Naive thymus-derived CD4-positive, alpha-beta T cell (primary cell): ENCODE results near the gene IL1RAPL2. TPM values are rescaled to one million over a fixed set of nuclear protein-coding genes. Genes with fewer than 3 reads are reported as not detected.

ENCODE experiments used
- ATAC-seq: fragments of 150-1000 bp; cut with Tn5 transposase; 2 replicates; pipeline ENCODE4 v1.10.0; 2021; ENCODE audit warnings: mild to moderate bottlenecking, moderate library complexity
- CTCF ChIA-PET: fragments of 350-600 bp; sonication (Branson Sonifier 250); formaldehyde crosslinking; loops from one replicate; lab custom pipeline; 2021; ENCODE audit warnings: antibody characterized with exemption; lab: Charles Lee
- POLR2A ChIA-PET: fragments of 350-600 bp; sonication (Branson Sonifier 250); formaldehyde crosslinking; loops from one replicate; lab custom pipeline; 2021; ENCODE audit warnings: antibody characterized with exemption, inconsistent platforms; lab: Charles Lee
- DNase-seq, 9 donors: peaks; one replicate each; pipeline versions ENCODE4 v3.0.0 to v3.0.0-alpha.2; 2020 to 2022; ENCODE audit warnings: mixed read lengths in 1 of 9
- H3K27ac ChIP-seq: one replicate; pipeline ENCODE4 v1.7.0; 2013; ENCODE audit warnings: mild to moderate bottlenecking, low read depth, low read length, moderate library complexity
- H3K27me3 ChIP-seq, 2 donors: one replicate each; pipeline ENCODE4 v1.7.0; 2013; ENCODE audit warnings: low read length in 2 of 2, mild to moderate bottlenecking in 2 of 2, moderate library complexity in 2 of 2; ENCODE audit not compliant: control insufficient read depth in 2 of 2, insufficient read depth in 2 of 2
- H3K36me3 ChIP-seq, 3 experiments: 1 replicate in 2 of 3; 2 replicates in 1 of 3; pipeline ENCODE4 v1.7.0; 2013; ENCODE audit warnings: low read length in 3 of 3, mild to moderate bottlenecking in 3 of 3, moderate library complexity in 1 of 3; ENCODE audit not compliant: insufficient read depth in 3 of 3, control insufficient read depth in 2 of 3
- H3K4me1 ChIP-seq, 2 donors: one replicate each; pipeline ENCODE4 v1.7.0; 2013; ENCODE audit warnings: low read length in 2 of 2, mild to moderate bottlenecking in 2 of 2, moderate library complexity in 1 of 2; ENCODE audit not compliant: control insufficient read depth in 2 of 2, insufficient read depth in 2 of 2
- H3K4me3 ChIP-seq: 2 replicates; pipeline ENCODE4 v1.7.0; 2013; ENCODE audit warnings: mild to moderate bottlenecking, low read length
- H3K9me3 ChIP-seq, 3 experiments: 1 replicate in 2 of 3; 2 replicates in 1 of 3; pipeline ENCODE4 v1.7.0; 2013; ENCODE audit warnings: low read length in 3 of 3; ENCODE audit not compliant: control insufficient read depth in 2 of 3
- H3K27ac Mint-ChIP-seq, 9 donors: one replicate each; pipeline ENCODE4 v1.8.0; 2020 to 2022; ENCODE audit warnings: mixed read lengths in 9 of 9, mild to moderate bottlenecking in 8 of 9, moderate library complexity in 5 of 9, inconsistent platforms in 2 of 9
- H3K27me3 Mint-ChIP-seq, 5 donors: one replicate each; pipeline ENCODE4 v1.8.0; 2021 to 2022; ENCODE audit warnings: mixed read lengths in 5 of 5, mild to moderate bottlenecking in 1 of 5
- H3K36me3 Mint-ChIP-seq, 5 donors: one replicate each; pipeline ENCODE4 v1.8.0; 2020 to 2022; ENCODE audit warnings: mixed read lengths in 5 of 5, mild to moderate bottlenecking in 3 of 5, inconsistent platforms in 1 of 5
- H3K4me1 Mint-ChIP-seq, 7 donors: one replicate each; pipeline ENCODE4 v1.8.0; 2020 to 2022; ENCODE audit warnings: mixed read lengths in 7 of 7, mild to moderate bottlenecking in 3 of 7, inconsistent platforms in 1 of 7
- H3K4me3 Mint-ChIP-seq, 10 donors: one replicate each; pipeline ENCODE4 v1.8.0; 2020 to 2022; ENCODE audit warnings: mild to moderate bottlenecking in 10 of 10, mixed read lengths in 10 of 10, moderate library complexity in 6 of 10, inconsistent platforms in 2 of 10
- H3K9me3 Mint-ChIP-seq, 11 donors: one replicate each; pipeline ENCODE4 v1.8.0; 2020 to 2022; ENCODE audit warnings: mixed read lengths in 11 of 11, mild to moderate bottlenecking in 4 of 11, inconsistent platforms in 1 of 11, moderate library complexity in 1 of 11
- intact Hi-C, 2 donors: fragments of 100-400 bp; cut with micrococcal nuclease; formaldehyde crosslinking; loops; one replicate each; pipeline ENCODE4 v1.15.1; 2023
- polyA plus RNA-seq, 2 donors: library from polyadenylated mRNA; unstranded; fragments of 300-500 nt; fragmentation: Illumina TruSeq; gene quantifications; one replicate each; pipeline ENCODE4 v1.2.3, GENCODE V29; 2021
- total RNA-seq, 6 experiments: library from RNA in 5 of 6; stranded (reverse) in 5 of 6; gene quantifications; 1 replicate in 5 of 6; 2 replicates in 1 of 6; pipeline ENCODE4 v1.2.3 and lab custom pipeline; 2021 to 2026

Gene IL1RAPL2
- total and polyA plus RNA-seq, 7 experiments from 2014 or later, result not detected

- ChIA-PET CTCF (no interaction called here), POLR2A (no interaction called here)
- no peak overlapping the region for H3K4me3 ChIP-seq
- H3K27ac ChIP-seq, result no peak overlapping the region
- H3K4me1 ChIP-seq, result no peaks in the 10 kb centered on the region
- intact Hi-C loops, result no loop called here
- no peaks in the 10 kb centered on the region for H3K36me3 Mint-ChIP-seq
- H3K27ac Mint-ChIP-seq, result no peak overlapping the region
- H3K36me3 ChIP-seq, result no peaks in the 10 kb centered on the region
- H3K4me3 Mint-ChIP-seq, result no peak overlapping the region
- no peak for ATAC-seq
- no peak for DNase-seq
- H3K9me3 ChIP-seq, result no peaks in the 10 kb centered on the region
- H3K9me3 Mint-ChIP-seq, result peaks cover 0 to 7% (median 3%) of the 10 kb centered on the region in 11 donors
- peaks cover 11 to 47% (median 21%) of the 10 kb centered on the region in 5 donors for H3K27me3 Mint-ChIP-seq
- H3K4me1 Mint-ChIP-seq, result no peaks in the 10 kb centered on the region
- no peaks in the 10 kb centered on the region for H3K27me3 ChIP-seq
Observed at GRCh38 chrX:104564921-104565703, 887 bp upstream of the IL1RAPL2 start.

DNA sequence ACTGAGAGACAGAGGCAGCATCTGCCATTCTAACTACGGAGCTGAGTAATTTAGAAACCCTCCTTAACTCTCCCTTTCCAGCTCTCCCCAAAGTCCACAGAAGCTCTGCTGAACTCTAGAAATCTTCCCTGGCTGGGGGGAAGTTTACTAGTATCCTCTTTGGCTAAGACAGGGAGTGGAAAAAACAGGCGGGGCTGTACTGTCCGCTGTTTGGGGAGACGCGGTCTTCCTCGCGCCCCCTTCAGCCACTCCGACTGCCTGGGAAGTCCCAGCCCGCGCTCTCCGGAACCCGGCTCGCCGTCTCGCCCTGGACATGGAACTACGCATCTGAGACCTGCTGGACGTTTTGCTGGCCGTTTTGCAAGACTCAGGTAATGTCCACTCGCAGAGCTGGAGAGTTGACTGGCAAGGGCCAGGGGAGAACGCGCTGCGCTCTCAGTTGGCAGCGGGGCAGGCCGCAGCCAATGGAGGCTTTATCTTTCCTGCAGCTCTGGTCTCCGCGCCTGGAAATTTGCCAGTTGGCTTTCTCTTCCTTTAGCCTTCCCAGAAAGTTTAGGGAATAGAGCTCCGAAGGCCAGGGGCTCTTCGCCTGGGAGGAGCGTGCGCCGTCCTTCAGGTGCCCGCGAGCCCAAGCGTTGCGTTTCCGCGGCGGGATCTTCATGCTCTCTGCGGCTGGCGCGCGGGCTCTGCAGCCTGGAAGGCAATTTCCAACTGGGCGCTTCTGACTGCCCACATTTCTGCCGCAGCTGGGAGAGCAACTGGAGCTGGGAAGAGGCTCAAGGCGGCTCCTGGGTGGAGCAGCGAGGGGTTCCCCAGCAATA lies 892 bp downstream of the IL1RAPL2 start:
- no peak overlapping the region for H3K27ac Mint-ChIP-seq
- ATAC-seq (no peak), DNase-seq (no peak)
- H3K36me3 Mint-ChIP-seq, result no peaks in the 10 kb centered on the region
- ChIA-PET POLR2A (no interaction called here), CTCF (no interaction called here)
- Histone ChIP-seq H3K4me1 (no peaks in the 10 kb centered on the region), H3K36me3 (no peaks in the 10 kb centered on the region), H3K27me3 (no peaks in the 10 kb centered on the region), H3K27ac (no peak overlapping the region), H3K9me3 (no peaks in the 10 kb centered on the region), H3K4me3 (no peak overlapping the region)
- H3K27me3 Mint-ChIP-seq, result peaks cover 11 to 52% (median 25%) of the 10 kb centered on the region in 5 donors
- no peak overlapping the region for H3K4me3 Mint-ChIP-seq
- peaks cover 0 to 4% (median 0%) of the 10 kb centered on the region in 11 donors for H3K9me3 Mint-ChIP-seq
- intact Hi-C loops, result no loop called here
- H3K4me1 Mint-ChIP-seq, result no peaks in the 10 kb centered on the region

GRCh38 chrX:104567506-104567905 lies 1.5 kb downstream of the IL1RAPL2 start:
- H3K36me3 Mint-ChIP-seq, result no peaks in the 10 kb centered on the region
- no peaks in the 10 kb centered on the region for H3K4me1 Mint-ChIP-seq
- ChIA-PET POLR2A (no interaction called here), CTCF (no interaction called here)
- ATAC-seq (no peak), DNase-seq (no peak)
- H3K27ac Mint-ChIP-seq, result no peak overlapping the region
- H3K9me3 Mint-ChIP-seq, result peaks cover 0 to 4% (median 0%) of the 10 kb centered on the region in 11 donors
- intact Hi-C loops, result no loop called here
- no peak overlapping the region for H3K4me3 ChIP-seq
- H3K27me3 Mint-ChIP-seq, result peaks cover 14 to 52% (median 25%) of the 10 kb centered on the region in 5 donors
- no peak overlapping the region for H3K27ac ChIP-seq
- no peaks in the 10 kb centered on the region for H3K9me3 ChIP-seq
- H3K4me3 Mint-ChIP-seq, result no peak overlapping the region
- no peaks in the 10 kb centered on the region for H3K4me1 ChIP-seq
- no peaks in the 10 kb centered on the region for H3K27me3 ChIP-seq
- H3K36me3 ChIP-seq, result no peaks in the 10 kb centered on the region

DNA sequence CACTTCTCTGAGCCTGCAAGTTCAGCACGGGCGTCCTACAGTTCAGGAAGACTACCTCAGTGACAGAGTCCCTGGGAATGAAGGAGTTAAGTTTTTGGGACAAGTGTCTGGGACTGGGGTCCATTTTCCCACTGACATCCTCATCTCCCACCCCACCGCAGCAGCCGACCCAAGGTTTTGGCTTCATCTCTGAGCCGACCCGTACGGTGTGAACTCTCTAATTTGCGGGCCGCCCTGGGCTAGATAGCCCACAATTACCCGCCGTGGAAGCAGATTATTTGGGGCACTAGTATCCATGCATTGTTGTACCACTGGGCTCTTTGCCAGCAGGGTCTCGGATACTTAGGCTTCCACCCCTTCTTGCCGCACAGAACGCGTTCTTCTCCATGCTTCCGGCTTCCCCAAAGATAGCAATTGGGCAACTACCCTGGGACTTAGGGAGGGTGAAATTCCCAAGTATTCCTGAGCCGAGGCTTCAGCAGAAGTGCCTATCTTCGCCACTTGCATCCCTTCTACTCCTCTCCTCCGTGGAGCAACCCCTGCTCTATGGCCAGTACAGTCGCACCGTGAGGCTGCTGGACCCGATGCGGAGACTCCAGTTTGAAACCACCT lies 2.4 kb downstream of the IL1RAPL2 start:
- Mint-ChIP-seq H3K4me3 (no peak overlapping the region), H3K27me3 (peaks cover 15 to 52% (median 28%) of the 10 kb centered on the region in 5 donors), H3K9me3 (peaks cover 0 to 4% (median 0%) of the 10 kb centered on the region in 11 donors), H3K36me3 (no peaks in the 10 kb centered on the region), H3K4me1 (no peaks in the 10 kb centered on the region), H3K27ac (no peak overlapping the region)
- intact Hi-C loops, result no loop called here
- Histone ChIP-seq H3K4me1 (no peaks in the 10 kb centered on the region), H3K4me3 (no peak overlapping the region), H3K27me3 (no peaks in the 10 kb centered on the region), H3K9me3 (no peaks in the 10 kb centered on the region), H3K27ac (no peak overlapping the region), H3K36me3 (no peaks in the 10 kb centered on the region)
- DNase-seq, result no peak
- ATAC-seq, result no peak
- ChIA-PET POLR2A (no interaction called here), CTCF (no interaction called here)

DNA sequence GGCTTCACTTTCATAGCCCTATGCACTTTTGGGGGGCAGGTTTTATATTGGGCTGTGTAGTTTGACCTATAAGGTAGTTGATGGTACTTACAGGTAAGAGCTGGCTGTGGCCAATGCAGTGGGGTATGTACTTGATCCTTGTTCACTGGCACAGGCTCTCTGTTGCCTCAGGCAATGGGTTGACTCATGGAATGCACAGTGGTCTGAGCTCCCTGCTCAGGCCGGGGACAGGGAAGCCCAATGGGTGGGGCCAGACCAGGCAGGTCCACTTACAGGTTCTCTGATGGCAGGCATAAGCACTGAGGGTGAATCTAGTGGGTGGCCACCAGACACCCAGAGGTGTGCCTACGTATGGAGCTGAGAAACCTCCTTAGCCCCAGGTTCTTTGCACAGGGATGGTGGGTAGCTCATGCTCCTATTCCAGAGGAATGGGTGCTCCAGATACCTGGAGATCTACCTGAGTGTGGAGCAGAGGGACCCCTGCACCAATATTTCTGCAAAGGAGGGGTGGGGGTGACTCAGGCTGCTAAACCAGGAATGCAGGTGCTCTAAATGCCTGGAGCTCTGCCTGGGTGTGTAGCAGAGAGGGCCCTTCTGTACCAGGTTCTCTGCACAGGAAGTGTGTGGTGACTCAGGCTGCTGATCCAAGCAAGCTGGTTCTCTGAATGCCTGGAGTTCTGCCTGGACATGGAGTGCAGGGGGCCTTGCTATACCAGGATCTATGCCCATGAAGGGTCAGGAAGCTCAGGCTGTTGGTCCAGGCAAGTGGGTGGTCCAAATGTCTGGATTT lies 52.3 kb downstream of the IL1RAPL2 start:
- peaks cover 0 to 3% (median 0%) of the 10 kb centered on the region in 5 donors for H3K27me3 Mint-ChIP-seq
- peaks cover 0 to 8% (median 0%) of the 10 kb centered on the region in 11 donors for H3K9me3 Mint-ChIP-seq
- POLR2A ChIA-PET, result no interaction called here
- no peak for DNase-seq
- Histone ChIP-seq H3K36me3 (no peaks in the 10 kb centered on the region), H3K4me1 (no peaks in the 10 kb centered on the region), H3K9me3 (no peaks in the 10 kb centered on the region), H3K4me3 (no peak overlapping the region), H3K27me3 (no peaks in the 10 kb centered on the region), H3K27ac (no peak overlapping the region)
- H3K27ac Mint-ChIP-seq, result no peak overlapping the region
- H3K4me3 Mint-ChIP-seq, result no peak overlapping the region
- H3K4me1 Mint-ChIP-seq, result no peaks in the 10 kb centered on the region
- no peaks in the 10 kb centered on the region for H3K36me3 Mint-ChIP-seq
- intact Hi-C loops, result no loop called here
- CTCF ChIA-PET, result no interaction called here
- no peak for ATAC-seq

GRCh38 chrX:104621781-104622180 lies 55.8 kb downstream of the IL1RAPL2 start:
- Histone ChIP-seq H3K36me3 (no peaks in the 10 kb centered on the region), H3K27ac (no peak overlapping the region), H3K27me3 (no peaks in the 10 kb centered on the region), H3K4me3 (no peak overlapping the region), H3K4me1 (no peaks in the 10 kb centered on the region), H3K9me3 (no peaks in the 10 kb centered on the region)
- ChIA-PET POLR2A (no interaction called here), CTCF (no interaction called here)
- intact Hi-C loops, result no loop called here
- peaks cover 0 to 3% (median 0%) of the 10 kb centered on the region in 11 donors for H3K9me3 Mint-ChIP-seq
- H3K36me3 Mint-ChIP-seq, result no peaks in the 10 kb centered on the region
- ATAC-seq (no peak), DNase-seq (no peak)
- no peak overlapping the region for H3K4me3 Mint-ChIP-seq
- no peak overlapping the region for H3K27ac Mint-ChIP-seq
- peaks cover 0 to 3% (median 0%) of the 10 kb centered on the region in 5 donors for H3K27me3 Mint-ChIP-seq
- H3K4me1 Mint-ChIP-seq, result no peaks in the 10 kb centered on the region
